K562 (cell line): ENCODE measurements around the gene ANTXRL. TPM values are rescaled to one million over a fixed set of nuclear protein-coding genes. Genes with fewer than 3 reads are reported as not detected.
A peak's percentile ranks its signal among the peaks of the same experiment; 100 is the strongest.

Source experiments
- ATAC-seq: fragments of 200-7000 bp; cut with Tn5 transposase; 3 replicates; pipeline ENCODE4 v1.9.1; 2020; ENCODE audit warnings: moderate library complexity
- BruUV-seq: library from RNA; stranded (reverse); fragments of 400-500 nt; replicated peaks from 2 replicates; lab custom pipeline; 2021; lab: Mats Ljungman, UMichigan
- CTCF ChIA-PET: fragments of 300-600 bp; formaldehyde crosslinking; extraction: SDS; loops from one replicate; lab custom pipeline; 2021; ENCODE audit warnings: low intra/inter-chr PET ratio; lab: Yijun Ruan, JAX
- POLR2A ChIA-PET: fragments of 300-600, 350-650 bp; sonication (Branson Sonifier 250); formaldehyde crosslinking; extraction: SDS; loops from one replicate; lab custom pipeline; 2021; ENCODE audit warnings: antibody characterized with exemption, inconsistent platforms; lab: Yijun Ruan, JAX
- DNase-seq, 4 experiments: peaks; one replicate each; pipeline versions ENCODE4 v3.0.0 to v3.0.0-alpha.2; 2011 to 2018; ENCODE audit warnings: low spot score in 3 of 4, mixed read lengths in 3 of 4; ENCODE audit errors: extremely low read depth in 1 of 4
- FAIRE-seq: peaks from 2 replicates; lab custom pipeline; 2011; peaks lifted over from hg19 to GRCh38; lab: Jason Lieb, UNC
- H2AFZ ChIP-seq: 2 replicates; pipeline ENCODE4 v1.6.0; 2011; ENCODE audit warnings: low read depth, low read length, control low read depth, inconsistent platforms
- H3K27ac ChIP-seq: fragments of 200-600 bp; 3 replicates; pipeline ENCODE4 v1.8.0; 2011; ENCODE audit warnings: low read depth, mild to moderate bottlenecking, control low read depth, inconsistent platforms, low read length, moderate library complexity, mixed read lengths; ENCODE audit errors: extremely low read depth
- H3K27me3 ChIP-seq, 2 experiments: fragments of 300-600 bp in 1 of 2; 2 replicates in 1 of 2; 3 replicates in 1 of 2; pipeline versions ENCODE4 v1.6.0 to v1.8.0; 2011; ENCODE audit warnings: inconsistent platforms in 2 of 2, low read length in 2 of 2, mild to moderate bottlenecking in 1 of 2, mixed read lengths in 1 of 2, moderate library complexity in 1 of 2; ENCODE audit not compliant: control insufficient read depth in 2 of 2, insufficient read depth in 2 of 2
- H3K36me3 ChIP-seq: fragments of 300-600 bp; 3 replicates; pipeline ENCODE4 v1.8.0; 2011; ENCODE audit warnings: mild to moderate bottlenecking, low read length, inconsistent platforms; ENCODE audit not compliant: control insufficient read depth, insufficient read depth
- H3K4me1 ChIP-seq, 2 experiments: fragments of 200-600 bp in 1 of 2; replicated peaks in 1 of 2; 2 replicates in 1 of 2; 3 replicates in 1 of 2; pipeline versions ENCODE4 v1.5.1 to v1.8.0; 2011; ENCODE audit warnings: inconsistent platforms in 2 of 2, low read length in 2 of 2, mild to moderate bottlenecking in 1 of 2, mixed read lengths in 1 of 2, moderate library complexity in 1 of 2; ENCODE audit not compliant: control insufficient read depth in 2 of 2, insufficient read depth in 2 of 2
- H3K4me2 ChIP-seq: 2 replicates; pipeline ENCODE4 v1.6.1; 2011; ENCODE audit warnings: low read length, control low read depth, inconsistent platforms, mixed read lengths; ENCODE audit not compliant: insufficient read depth
- H3K4me3 ChIP-seq: fragments of 200-600 bp; sonication (generic), shearing (Covaris generic); 2 replicates; pipeline ENCODE4 v1.5.1; 2016; ENCODE audit warnings: control low read depth, inconsistent platforms
- H3K79me2 ChIP-seq: fragments of 200-600 bp; 3 replicates; pipeline ENCODE4 v1.8.0; 2011; ENCODE audit warnings: low read length, inconsistent platforms; ENCODE audit not compliant: control insufficient read depth, insufficient read depth
- H3K9ac ChIP-seq, 2 experiments: 2 replicates each; pipeline versions ENCODE4 v1.6.0 to v1.6.1; 2011; ENCODE audit warnings: low read depth in 2 of 2, low read length in 2 of 2, control low read depth in 1 of 2, inconsistent platforms in 1 of 2, mild to moderate bottlenecking in 1 of 2, mixed read lengths in 1 of 2; ENCODE audit not compliant: insufficient read depth in 1 of 2
- H3K9me1 ChIP-seq: one replicate; pipeline ENCODE4 v1.6.0; 2011; ENCODE audit warnings: inconsistent platforms, mild to moderate bottlenecking, low read length, moderate library complexity; ENCODE audit not compliant: control insufficient read depth, insufficient read depth
- H3K9me3 ChIP-seq: replicated peaks from 2 replicates; pipeline ENCODE4 v1.5.1; 2011; ENCODE audit warnings: low read depth, low read length, inconsistent platforms; ENCODE audit not compliant: control insufficient read depth, insufficient read depth
- H4K20me1 ChIP-seq: replicated peaks from 2 replicates; pipeline ENCODE4 v1.6.1; 2011; ENCODE audit warnings: low read length, inconsistent platforms, mixed read lengths; ENCODE audit not compliant: control insufficient read depth, insufficient read depth
- BHLHE40 ChIP-seq: IDR thresholded peaks from 2 replicates; pipeline ENCODE4 v1.6.1; 2011; ENCODE audit warnings: low read length, improper control_type of control experiment
- BRD4 ChIP-seq: fragments of 200-600 bp; sonication (generic); IDR thresholded peaks from 2 replicates; pipeline ENCODE4 v1.6.1; 2017; ENCODE audit warnings: inconsistent platforms
- CBX8 ChIP-seq: fragments of 200-600 bp; sonication (generic); IDR thresholded peaks from 2 replicates; pipeline ENCODE4 v1.6.1; 2012; ENCODE audit warnings: borderline replicate concordance, mixed run types, low read depth, mild to moderate bottlenecking, moderate library complexity, mixed read lengths, low read length, control low read depth, inconsistent platforms; ENCODE audit not compliant: poor library complexity, severe bottlenecking; ENCODE audit errors: extremely low read depth
- CHD4 ChIP-seq: fragments of 200-600 bp; sonication (generic); IDR thresholded peaks from 3 replicates; pipeline ENCODE4 v1.6.1; 2012; ENCODE audit warnings: low read depth, mild to moderate bottlenecking, mixed read lengths, low read length, inconsistent platforms; ENCODE audit not compliant: insufficient read depth, insufficient replicate concordance, poor library complexity, severe bottlenecking
- CREBBP ChIP-seq: IDR thresholded peaks from one replicate; pipeline ENCODE4 v1.6.1; 2012; ENCODE audit warnings: low read depth, mild to moderate bottlenecking, control low read depth, inconsistent platforms, low read length
- EP300 ChIP-seq: IDR thresholded peaks from 2 replicates; pipeline ENCODE4 v1.6.1; 2012; ENCODE audit warnings: low read length, improper control_type of control experiment
- HBP1 ChIP-seq: fragments of 450-650 bp; formaldehyde crosslinking; IDR thresholded peaks from 2 replicates; pipeline ENCODE4 v1.4.0; 2022; ENCODE audit warnings: missing genetic modification characterization
- HDAC3 ChIP-seq: fragments of 450-650 bp; IDR thresholded peaks from 2 replicates; pipeline ENCODE4 v1.6.1; 2018; ENCODE audit warnings: borderline replicate concordance, mild to moderate bottlenecking, moderate library complexity; ENCODE audit not compliant: partially characterized antibody
- JUN ChIP-seq, 2 experiments: sonication (generic) in 1 of 2; formaldehyde crosslinking in 1 of 2; IDR thresholded peaks; 2 replicates each; pipeline versions ENCODE4 v1.6.1 to v1.8.0; 2012 to 2022; ENCODE audit warnings: borderline replicate concordance in 2 of 2, mild to moderate bottlenecking in 2 of 2, improper control_type of control experiment in 1 of 2, low read depth in 1 of 2, low read length in 1 of 2, missing genetic modification reagents in 1 of 2
- RHOXF2B ChIP-seq: fragments of 250-450 bp; sonication (Bioruptor Pico); conservative IDR thresholded peaks from 2 replicates; pipeline ENCODE4 v1.5.1; 2021
- SOX6 ChIP-seq: fragments of 450-650 bp; IDR thresholded peaks from 2 replicates; pipeline ENCODE4 v1.6.1; 2014; ENCODE audit warnings: mild to moderate bottlenecking
- SREBF1 ChIP-seq: fragments of 150-350 bp; IDR thresholded peaks from 2 replicates; pipeline ENCODE4 v1.6.1; 2014; ENCODE audit warnings: antibody characterized with exemption, low read depth, low read length, borderline replicate concordance
- ZBTB7A ChIP-seq: IDR thresholded peaks from 2 replicates; pipeline ENCODE4 v1.6.1; 2011; ENCODE audit warnings: low read depth, mild to moderate bottlenecking, low read length, moderate library complexity, borderline replicate concordance; ENCODE audit not compliant: control insufficient read depth
- ZNF23 ChIP-seq: fragments of 250-450 bp; sonication (Bioruptor Pico); IDR thresholded peaks from 2 replicates; pipeline ENCODE4 v1.4.0; 2020; ENCODE audit warnings: mild to moderate bottlenecking
- WGBS: fragments of 100-300 bp; shearing (Covaris generic); methylation state at CpG from one replicate; pipeline ENCODE4 v1.1.6; 2016; ENCODE audit warnings: low coverage, mixed read lengths; ENCODE audit not compliant: insufficient coverage; ENCODE audit errors: missing lambda C conversion rate; 5-methylcytosine and 5-hydroxymethylcytosine counted together
- in situ Hi-C: fragments of 300-500 bp; cut with MboI; formaldehyde crosslinking; loops from 4 replicates; pipeline ENCODE4 v1.15.0; 2018; ENCODE audit warnings: inconsistent platforms, mixed read lengths
- intact Hi-C: fragments of 100-400 bp; cut with micrococcal nuclease; formaldehyde crosslinking; loops from 2 replicates; pipeline ENCODE4 v1.14.2; 2022
- polyA plus RNA-seq, 8 experiments: library from polyadenylated mRNA; depleted of rRNA in 4 of 8; stranded (reverse) in 5 of 8; unstranded in 3 of 8; fragments of >200 nt; fragmentation: Nextera tagmentation in 2 of 8; fragmentation: Illumina TruSeq in 1 of 8; extraction: Ambion mirVana in 2 of 8; extraction: Trizol in 1 of 8; gene quantifications; 2 replicates each; pipeline versions ENCODE4 v1.2.1 to v1.2.3, GENCODE V29; 2011 to 2014; ENCODE audit warnings: inconsistent platforms in 1 of 8, missing spikeins in 1 of 8
- total RNA-seq, 7 experiments: library from RNA; depleted of rRNA in 6 of 7; stranded (reverse); fragments of >200 nt in 6 of 7; fragmentation: Illumina TruSeq in 2 of 7; extraction: Trizol in 2 of 7; gene quantifications; 2 replicates each; pipeline versions ENCODE4 v1.2.1 to v1.2.3, GENCODE V29; 2011 to 2021; ENCODE audit warnings: low replicate concordance in 1 of 7
- TF ChIP-seq, protein P1 (sequence below): fragments of 250-450 bp; sonication (Bioruptor Pico); IDR thresholded peaks from 2 replicates; pipeline ENCODE4 v1.5.1; 2021; ENCODE audit warnings: mild to moderate bottlenecking
- TF ChIP-seq, protein P2 (sequence below): fragments of 250-450 bp; sonication (Bioruptor Pico); IDR thresholded peaks from 2 replicates; pipeline ENCODE4 v1.6.1; 2021; ENCODE audit warnings: mild to moderate bottlenecking

Gene ANTXRL
- total and polyA plus RNA-seq, 9 of the 15 experiments (the other 6 are each of a cell fraction or from before 2014, with no cell fraction given), result not detected

DNA sequence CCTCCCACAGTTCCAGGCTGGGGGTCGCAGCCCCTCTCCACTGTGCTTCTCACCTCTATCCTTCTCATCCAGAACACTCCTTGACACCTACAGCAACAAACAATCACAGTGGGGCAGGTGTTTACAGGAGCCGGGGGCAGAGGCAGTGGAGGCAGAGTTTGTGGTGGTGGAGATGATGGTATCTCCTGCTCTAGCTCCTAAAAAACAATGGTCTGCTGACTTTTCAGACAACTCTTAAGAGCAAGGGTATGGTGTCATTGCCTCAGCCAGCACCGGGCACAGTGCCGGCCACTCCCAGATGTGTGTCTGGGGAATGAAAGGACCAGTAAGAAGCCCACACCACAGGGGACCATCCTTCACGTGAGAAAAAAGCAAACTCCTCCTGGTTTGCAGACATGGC, 36.3 kb upstream of the ANTXRL start (continued):
- TF ChIP-seq SOX6 (0 out of 2 replicates have a peak, but pooled peaks have one; percentile 18), ZNF23 (CRISPR knock-in tag) (no peak), CBX8 (no peak), BRD4 (no peak), HDAC3 (no peak), BHLHE40 (0 out of 2 replicates have a peak, but pooled peaks have one; percentile 14), ZBTB7A (no peak), CHD4 (no peak), RHOXF2B (no peak)

- Histone ChIP-seq H3K27ac (no peak overlapping the region), H2AFZ (no peak overlapping the region), H3K9me1 (no peaks in the 10 kb centered on the region), H3K4me2 (no peak overlapping the region), H3K9me3 (no peaks in the 10 kb centered on the region), H3K9ac (no peak overlapping the region; a peak in 1 of 4 replicates), H3K79me2 (no peaks in the 10 kb centered on the region), H3K4me1 (peaks cover 2 to 8% of the 10 kb centered on the region in 2 experiments; a peak in 3 of 5 replicates), H3K4me3 (no peak overlapping the region), H3K27me3 (peaks cover 8 to 72% of the 10 kb centered on the region in 2 experiments), H4K20me1 (peaks cover 3% of the 10 kb centered on the region; the same call in 1 of the 2 replicates), H3K36me3 (no peaks in the 10 kb centered on the region)
- ChIA-PET POLR2A (interaction anchor here (0.6 to 1.1 kb wide), 4 partner anchors 9 to 1002 kb away, joined by 3 read pairs; no protein-coding TSS in a partner anchor), CTCF (no interaction called here)
- BruUV-seq, result no TSS peak
- WGBS, result 2% methylated on average over 9 of the region's 9 CpGs
- in situ Hi-C loops (no loop called here), intact Hi-C loops (no loop called here)
- FAIRE-seq, result no peak
- ATAC-seq, result no peak
- DNase-seq, result no peak
- TF ChIP-seq HBP1 (no peak), JUN (IDR thresholded peaks at IDR 0.05; ENCODE audit: borderline replicate concordance, low read depth, low read length) (no peak), JUN (CRISPR knock-in tag; IDR thresholded peaks at IDR 0.05; ENCODE audit: borderline replicate concordance) (no peak), EP300 (no peak), SREBF1 (no peak), CREBBP (no peak)
- TF ChIP-seq, protein P1, sequence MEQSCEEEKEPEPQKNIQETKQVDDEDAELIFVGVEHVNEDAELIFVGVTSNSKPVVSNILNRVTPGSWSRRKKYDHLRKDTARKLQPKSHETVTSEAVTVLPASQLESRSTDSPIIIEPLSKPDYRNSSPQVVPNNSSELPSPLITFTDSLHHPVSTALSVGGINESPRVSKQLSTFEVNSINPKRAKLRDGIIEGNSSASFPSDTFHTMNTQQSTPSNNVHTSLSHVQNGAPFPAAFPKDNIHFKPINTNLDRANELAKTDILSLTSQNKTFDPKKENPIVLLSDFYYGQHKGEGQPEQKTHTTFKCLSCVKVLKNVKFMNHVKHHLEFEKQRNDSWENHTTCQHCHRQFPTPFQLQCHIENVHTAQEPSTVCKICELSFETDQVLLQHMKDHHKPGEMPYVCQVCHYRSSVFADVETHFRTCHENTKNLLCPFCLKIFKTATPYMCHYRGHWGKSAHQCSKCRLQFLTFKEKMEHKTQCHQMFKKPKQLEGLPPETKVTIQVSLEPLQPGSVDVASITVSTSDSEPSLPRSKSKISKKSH (CRISPR knock-in tag), result no peak
- TF ChIP-seq, protein P2, sequence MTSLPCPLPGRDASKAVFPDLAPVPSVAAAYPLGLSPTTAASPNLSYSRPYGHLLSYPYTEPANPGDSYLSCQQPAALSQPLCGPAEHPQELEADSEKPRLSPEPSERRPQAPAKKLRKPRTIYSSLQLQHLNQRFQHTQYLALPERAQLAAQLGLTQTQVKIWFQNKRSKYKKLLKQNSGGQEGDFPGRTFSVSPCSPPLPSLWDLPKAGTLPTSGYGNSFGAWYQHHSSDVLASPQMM, result no peak
Measured at GRCh38 chr10:46250898-46251856, 35.6 kb upstream of the ANTXRL start.
